Stimulated activated CD4-positive, alpha-beta T cell treated with anti-CD3 and anti-CD28 coated beads, Interleukin-15, amount 100 ng/mL, for 1 hour (primary cell): ENCODE results near the gene MESD.

Source experiments
- DNase-seq, 2 donors: peaks; one replicate each; pipeline ENCODE4 v3.0.0-alpha.2; 2020; ENCODE audit warnings: low read depth in 1 of 2, low spot score in 1 of 2

MESD gene

DNA sequence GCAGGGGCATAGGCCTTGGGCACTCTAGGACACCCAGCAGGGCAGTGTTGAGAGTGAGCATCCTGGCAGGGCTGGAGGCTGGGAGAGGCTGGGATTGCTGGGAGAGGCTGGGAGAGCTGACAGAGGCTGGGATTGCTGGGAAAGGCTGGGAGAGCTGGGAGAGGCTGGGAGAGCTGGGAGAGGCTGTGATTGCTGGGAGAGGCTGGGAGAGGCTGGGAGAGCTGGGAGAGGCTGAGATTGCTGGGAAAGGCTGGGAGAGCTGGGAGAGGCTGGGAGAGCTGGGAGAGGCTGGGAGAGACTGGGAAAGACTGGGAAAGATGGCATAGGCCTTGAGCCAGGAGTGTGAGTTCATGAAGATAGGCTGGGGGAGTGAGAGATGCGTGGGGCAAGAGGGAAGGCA, 77.8 kb downstream of the MESD start:
- no peak for DNase-seq

DNA sequence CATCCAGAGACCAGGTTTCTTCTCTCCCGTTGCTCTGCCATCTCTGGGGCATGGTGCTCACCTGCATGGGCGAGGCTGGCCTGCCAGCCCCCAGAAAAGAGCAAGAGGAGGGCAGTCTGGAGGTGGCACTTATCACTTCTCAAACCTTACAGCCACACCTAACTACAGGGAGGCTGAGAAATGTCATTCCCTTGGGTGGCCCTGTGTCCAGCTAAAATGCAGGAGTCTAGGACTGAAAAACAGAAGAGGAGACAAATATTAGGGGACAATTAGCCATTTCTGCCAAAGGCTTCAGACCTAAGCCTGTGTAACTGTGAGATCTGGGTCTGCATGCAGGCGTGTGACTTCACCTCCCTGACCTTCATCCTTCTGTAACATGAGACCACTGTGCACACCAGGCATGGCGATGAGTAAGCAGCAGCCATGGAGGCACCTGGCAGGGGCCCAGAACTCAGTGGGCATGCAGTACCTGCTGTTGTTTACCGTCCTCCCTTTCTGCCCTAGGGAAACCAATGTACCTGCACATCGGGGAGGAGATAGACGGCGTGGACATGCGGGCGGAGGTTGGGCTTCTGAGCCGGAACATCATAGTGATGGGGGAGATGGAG, 83.4 kb downstream of the MESD start:
- no peak for DNase-seq

- no peak for DNase-seq
These were observed 84.6 kb downstream of the MESD start for GRCh38 chr15:80904998-80905397.

DNA sequence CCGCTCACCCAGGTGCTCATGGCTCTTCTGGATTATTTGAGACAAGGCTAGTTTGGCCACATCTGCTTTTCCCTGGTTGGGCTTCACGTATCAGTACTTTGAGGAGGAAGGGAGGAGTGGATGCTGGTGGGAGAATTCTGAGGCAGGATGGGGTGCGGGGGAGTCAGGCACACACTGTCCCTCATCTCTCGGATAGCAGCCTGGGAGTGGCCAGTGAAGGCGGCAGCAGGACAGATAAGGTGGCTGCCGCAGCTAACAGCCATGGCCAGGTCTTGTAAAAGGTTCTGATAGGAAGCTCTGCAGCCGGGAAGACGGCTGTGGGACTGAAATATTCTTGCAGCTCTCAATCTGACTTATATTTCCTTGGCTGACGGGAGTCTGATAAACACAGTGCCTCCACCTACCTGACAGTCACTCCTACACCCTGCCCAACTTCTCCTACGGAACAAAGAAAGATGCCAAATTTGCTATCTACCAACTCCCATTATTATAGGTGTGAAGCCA, 87.3 kb downstream of the MESD start:
- DNase-seq = no peak

- DNase-seq = no peak
These were observed 91.6 kb downstream of the MESD start for GRCh38 chr15:80898040-80898439.
